ENCODE measurements around the gene MREG.

GRCh38 chr2:215896921-215897320, 116.4 kb downstream of the MREG start:
- TF ChIP-seq YY1 (IDR thresholded peaks at IDR 0.05; ENCODE audit: low read depth) (no peak), REST (IDR thresholded peaks at IDR 0.05; ENCODE audit: low read depth) (no peak), TAF1 (IDR thresholded peaks at IDR 0.05; ENCODE audit: low read depth) (no peak), RAD21 (IDR thresholded peaks at IDR 0.05; ENCODE audit: low read depth) (no peak), CEBPB (IDR thresholded peaks at IDR 0.05) (no peak), CREB1 (IDR thresholded peaks at IDR 0.05; ENCODE audit: low read depth) (no peak)
